Measurements from ENCODE around the gene ASF1B.
"Not testable (repeated sequence)": the region's sequence is repeated elsewhere in the genome, so short reads cannot be mapped to it uniquely, and the experiment has no call there.

- not testable (repeated sequence) for TF ChIP-seq CTCF, POLR2AphosphoS5, POLR2A, EP300 (IDR thresholded peaks at IDR 0.05)
Measured at GRCh38 chr19:14146169-14146568, 9.8 kb upstream of the ASF1B start.

Measured in upper lobe of left lung (tissue), 4 donors.